Testis (tissue), 3 donors: ENCODE data around the gene LYVE1. TPM values are rescaled to one million over a fixed set of nuclear protein-coding genes. Genes with fewer than 3 reads are reported as not detected.

Source experiments
- DNase-seq: peaks from one replicate; pipeline ENCODE4 v3.0.0-alpha.2; 2019
- H3K27ac ChIP-seq, 2 donors: fragments of 200-600 bp; sonication (generic); one replicate each; pipeline ENCODE4 v1.5.1; 2019
- H3K27me3 ChIP-seq: fragments of 200-600 bp; sonication (generic); one replicate; pipeline ENCODE4 v1.5.1; 2019
- H3K36me3 ChIP-seq: fragments of 200-600 bp; sonication (generic); one replicate; pipeline ENCODE4 v1.5.1; 2017; ENCODE audit warnings: low read depth; ENCODE audit errors: missing control alignments
- H3K4me1 ChIP-seq: fragments of 200-600 bp; sonication (generic); one replicate; pipeline ENCODE4 v1.5.1; 2019
- H3K4me3 ChIP-seq, 2 donors: fragments of 200-600 bp; sonication (generic); one replicate each; pipeline ENCODE4 v1.5.1; 2017 to 2019
- H3K9me3 ChIP-seq: fragments of 200-600 bp; sonication (generic); one replicate; pipeline ENCODE4 v1.5.1; 2017
- CTCF ChIP-seq, 3 experiments: fragments of 450-650 bp in 2 of 3; fragments of 200-600 bp in 1 of 3; sonication (generic) in 1 of 3; IDR thresholded peaks; one replicate each; pipeline ENCODE4 v1.5.1; 2016 to 2019; ENCODE audit warnings: antibody characterized with exemption in 3 of 3, mild to moderate bottlenecking in 2 of 3, moderate library complexity in 1 of 3
- POLR2A ChIP-seq: fragments of 450-650 bp; IDR thresholded peaks from one replicate; pipeline ENCODE4 v1.6.1; 2017; ENCODE audit warnings: antibody characterized with exemption, mild to moderate bottlenecking, moderate library complexity
- WGBS, 2 donors: methylation state at CpG; one replicate each; pipeline ENCODE4 v1.1.5; 2018; 5-methylcytosine and 5-hydroxymethylcytosine counted together
- intact Hi-C: fragments of 100-400 bp; cut with DNase I; formaldehyde crosslinking; loops from one replicate; pipeline ENCODE4 v1.15.1; 2023; ENCODE audit warnings: low total_unique reads
- polyA plus RNA-seq: library from polyadenylated mRNA; stranded (reverse); fragments of 350-450 nt; fragmentation: Illumina TruSeq; extraction: RNeasy Lipid Tissue Mini Kit (QIAGEN cat#74804); gene quantifications from one replicate; pipeline ENCODE4 v1.2.3, GENCODE V29; 2014; ENCODE audit warnings: low read depth, low replicate concordance; ENCODE audit not compliant: insufficient read depth
- total RNA-seq, 2 donors: library from RNA; depleted of rRNA; stranded (reverse); fragments of >200 nt; gene quantifications; one replicate each; pipeline ENCODE4 v1.2.3, GENCODE V29; 2016

Gene LYVE1
- total and polyA plus RNA-seq, 3 donors from 2014 or later: 4.6 to 24.1 (median 7.5) TPM

GRCh38 chr11:10604798-10605197 lies 36.3 kb upstream of the LYVE1 start:
- no peaks in the 10 kb centered on the region for H3K36me3 ChIP-seq
- DNase-seq: no peak
- TF ChIP-seq POLR2A (no peak), CTCF (IDR thresholded peaks at IDR 0.05) (no peak)
- H3K4me1 ChIP-seq: peaks cover 16% of the 10 kb centered on the region
- H3K27ac ChIP-seq: peak overlapping the region in 1 of 2 donors; percentile 94
- H3K4me3 ChIP-seq: no peak overlapping the region
- no peaks in the 10 kb centered on the region for H3K27me3 ChIP-seq
- intact Hi-C loops: no loop called here
- WGBS, 2 donors: 57 to 59% methylated on average over 3 of the region's 3 CpGs
- H3K9me3 ChIP-seq: no peaks in the 10 kb centered on the region

GRCh38 chr11:10604340-10604748 lies 35.9 kb upstream of the LYVE1 start:
- no peak for TF ChIP-seq CTCF (IDR thresholded peaks at IDR 0.05)
- TF ChIP-seq POLR2A: no peak
- H3K27me3 ChIP-seq: no peaks in the 10 kb centered on the region
- intact Hi-C loops: no loop called here
- peak overlapping the region; percentile 67 to 94 for H3K27ac ChIP-seq
- peaks cover 16% of the 10 kb centered on the region for H3K4me1 ChIP-seq
- WGBS, 2 donors: 28 to 50% methylated on average over 9 of the region's 9 CpGs
- DNase-seq: peak; percentile 67
- no peaks in the 10 kb centered on the region for H3K36me3 ChIP-seq
- H3K9me3 ChIP-seq: no peaks in the 10 kb centered on the region
- no peak overlapping the region for H3K4me3 ChIP-seq

- TF ChIP-seq CTCF (IDR thresholded peaks at IDR 0.05) (no peak), POLR2A (no peak)
- peaks cover 16% of the 10 kb centered on the region for H3K4me1 ChIP-seq
- WGBS, 2 donors: 89 to 94% methylated on average over 3 to 5 of the region's 5 CpGs
- DNase-seq: no peak
- H3K9me3 ChIP-seq: no peaks in the 10 kb centered on the region
- intact Hi-C loops: no loop called here
- H3K36me3 ChIP-seq: no peaks in the 10 kb centered on the region
- peak overlapping the region; percentile 67 to 94 for H3K27ac ChIP-seq
- no peaks in the 10 kb centered on the region for H3K27me3 ChIP-seq
- H3K4me3 ChIP-seq: no peak overlapping the region
These were observed 35.3 kb upstream of the LYVE1 start for GRCh38 chr11:10603721-10604297.

GRCh38 chr11:10602945-10603344 lies 34.5 kb upstream of the LYVE1 start:
- Histone ChIP-seq H3K27me3 (no peaks in the 10 kb centered on the region), H3K4me3 (no peak overlapping the region), H3K27ac (peak overlapping the region in 1 of 2 donors; percentile 94), H3K4me1 (peaks cover 16% of the 10 kb centered on the region), H3K9me3 (no peaks in the 10 kb centered on the region), H3K36me3 (no peaks in the 10 kb centered on the region)
- TF ChIP-seq CTCF (IDR thresholded peaks at IDR 0.05) (no peak), POLR2A (no peak)
- no peak for DNase-seq
- 93 to 94% methylated on average over 6 to 12 of the region's 12 CpGs for WGBS, 2 donors
- intact Hi-C loops: no loop called here

- Histone ChIP-seq H3K27me3 (no peaks in the 10 kb centered on the region), H3K36me3 (no peaks in the 10 kb centered on the region), H3K27ac (peak overlapping the region in 1 of 2 donors; percentile 94), H3K4me1 (peaks cover 16% of the 10 kb centered on the region), H3K9me3 (no peaks in the 10 kb centered on the region), H3K4me3 (no peak overlapping the region)
- no peak for TF ChIP-seq POLR2A
- no peak for TF ChIP-seq CTCF (IDR thresholded peaks at IDR 0.05)
- 80% methylated on average over 7 of the region's 7 CpGs for WGBS, 2 donors
- intact Hi-C loops: no loop called here
- DNase-seq: no peak
These were observed 33.9 kb upstream of the LYVE1 start for GRCh38 chr11:10602366-10602765.
